WTC11 (cell line): ENCODE measurements around the gene GATA6. TPM values are rescaled to one million over a fixed set of nuclear protein-coding genes. Genes with fewer than 3 reads are reported as not detected.

Experiments used
- ATAC-seq: fragments of 200-7000 bp; cut with Tn5 transposase; 2 replicates; pipeline ENCODE4 v1.10.0; 2021; ENCODE audit warnings: mild to moderate bottlenecking, moderate library complexity
- CTCF ChIA-PET: fragments of 300-600 bp; sonication (Branson Sonifier 250); formaldehyde crosslinking; loops from one replicate; lab custom pipeline; 2021; ENCODE audit warnings: antibody characterized with exemption; lab: Charles Lee
- POLR2A ChIA-PET: fragments of 350-600 bp; sonication (Branson Sonifier 250); formaldehyde crosslinking; loops from one replicate; lab custom pipeline; 2021; ENCODE audit warnings: antibody characterized with exemption; lab: Charles Lee
- DNase-seq: peaks from one replicate; pipeline ENCODE4 v3.0.0; 2021; ENCODE audit warnings: low spot score
- H3K27ac Mint-ChIP-seq: 2 replicates; pipeline ENCODE4 v1.8.0; 2021; ENCODE audit warnings: mixed read lengths
- H3K27me3 Mint-ChIP-seq: 2 replicates; pipeline ENCODE4 v1.8.0; 2021; ENCODE audit warnings: low read depth, mild to moderate bottlenecking, moderate library complexity, mixed read lengths
- H3K36me3 Mint-ChIP-seq: 2 replicates; pipeline ENCODE4 v1.8.0; 2021; ENCODE audit warnings: mixed read lengths
- H3K4me1 Mint-ChIP-seq: 2 replicates; pipeline ENCODE4 v1.8.0; 2022; ENCODE audit warnings: mixed read lengths
- H3K4me3 Mint-ChIP-seq: 2 replicates; pipeline ENCODE4 v1.8.0; 2021; ENCODE audit warnings: mild to moderate bottlenecking, moderate library complexity, mixed read lengths
- H3K9me3 Mint-ChIP-seq: 2 replicates; pipeline ENCODE4 v1.8.0; 2021; ENCODE audit warnings: mixed read lengths
- FOXK1 ChIP-seq: sonication (generic); formaldehyde crosslinking; IDR thresholded peaks from 2 replicates; pipeline ENCODE4 v1.8.0; 2022; ENCODE audit warnings: mild to moderate bottlenecking, moderate library complexity, missing genetic modification reagents
- GTF2I ChIP-seq: fragments of 250-450 bp; sonication (Bioruptor Pico); conservative IDR thresholded peaks from 2 replicates; pipeline ENCODE4 v1.4.0; 2021; ENCODE audit warnings: mild to moderate bottlenecking
- NR2C2 ChIP-seq: sonication (generic); formaldehyde crosslinking; IDR thresholded peaks from 2 replicates; pipeline ENCODE4 v1.8.0; 2022; ENCODE audit warnings: mild to moderate bottlenecking, missing genetic modification reagents
- NR3C1 ChIP-seq: sonication (generic); formaldehyde crosslinking; conservative IDR thresholded peaks from 2 replicates; pipeline ENCODE4 v1.8.1; 2023; ENCODE audit warnings: low read depth, mild to moderate bottlenecking, missing genetic modification reagents
- OVOL2 ChIP-seq: fragments of 250-450 bp; sonication (Bioruptor Pico); IDR thresholded peaks from 2 replicates; pipeline ENCODE4 v1.9.0; 2021; ENCODE audit warnings: mild to moderate bottlenecking, borderline replicate concordance
- RELA ChIP-seq: sonication (generic); formaldehyde crosslinking; IDR thresholded peaks from 2 replicates; pipeline ENCODE4 v1.8.1; 2022; ENCODE audit warnings: missing genetic modification reagents, mild to moderate bottlenecking, borderline replicate concordance
- ZNF671 ChIP-seq: fragments of 250-450 bp; sonication (Bioruptor Pico); IDR thresholded peaks from 2 replicates; pipeline ENCODE4 v1.8.0; 2021; ENCODE audit warnings: mild to moderate bottlenecking
- total RNA-seq: library from RNA; stranded (reverse); gene quantifications from 3 replicates; pipeline ENCODE4 v1.2.3, GENCODE V29; 2021
- TF ChIP-seq, protein P1 (sequence below): sonication (generic); formaldehyde crosslinking; IDR thresholded peaks from 2 replicates; pipeline ENCODE4 v1.8.0; 2022; ENCODE audit warnings: missing genetic modification reagents
- TF ChIP-seq, protein P2 (sequence below): sonication (generic); formaldehyde crosslinking; IDR thresholded peaks from 2 replicates; pipeline ENCODE4 v1.8.1; 2022; ENCODE audit warnings: low read depth, mild to moderate bottlenecking, moderate library complexity, missing genetic modification reagents, borderline replicate concordance
- TF ChIP-seq, protein P3 (sequence below): sonication (generic); formaldehyde crosslinking; IDR thresholded peaks from 2 replicates; pipeline ENCODE4 v1.8.1; 2023; ENCODE audit warnings: mild to moderate bottlenecking, missing genetic modification reagents, moderate library complexity
- TF ChIP-seq, protein P4 (sequence below): sonication (generic); formaldehyde crosslinking; IDR thresholded peaks from 2 replicates; pipeline ENCODE4 v1.8.0; 2022; ENCODE audit warnings: mild to moderate bottlenecking, missing genetic modification reagents
- TF ChIP-seq, protein P5 (sequence below): sonication (generic); formaldehyde crosslinking; IDR thresholded peaks from 2 replicates; pipeline ENCODE4 v1.8.1; 2023; ENCODE audit warnings: mild to moderate bottlenecking, missing genetic modification reagents
- TF ChIP-seq, protein P6 (sequence below): sonication (generic); formaldehyde crosslinking; IDR thresholded peaks from 2 replicates; pipeline ENCODE4 v1.8.0; 2022; ENCODE audit warnings: mild to moderate bottlenecking, missing genetic modification reagents
- TF ChIP-seq, protein P7 (sequence below): sonication (generic); formaldehyde crosslinking; IDR thresholded peaks from 2 replicates; pipeline ENCODE4 v1.8.1; 2023; ENCODE audit warnings: mild to moderate bottlenecking, missing genetic modification reagents, borderline replicate concordance

The GATA6 gene
- total RNA-seq, 1 experiment from 2014 or later: 0.15 TPM

DNA sequence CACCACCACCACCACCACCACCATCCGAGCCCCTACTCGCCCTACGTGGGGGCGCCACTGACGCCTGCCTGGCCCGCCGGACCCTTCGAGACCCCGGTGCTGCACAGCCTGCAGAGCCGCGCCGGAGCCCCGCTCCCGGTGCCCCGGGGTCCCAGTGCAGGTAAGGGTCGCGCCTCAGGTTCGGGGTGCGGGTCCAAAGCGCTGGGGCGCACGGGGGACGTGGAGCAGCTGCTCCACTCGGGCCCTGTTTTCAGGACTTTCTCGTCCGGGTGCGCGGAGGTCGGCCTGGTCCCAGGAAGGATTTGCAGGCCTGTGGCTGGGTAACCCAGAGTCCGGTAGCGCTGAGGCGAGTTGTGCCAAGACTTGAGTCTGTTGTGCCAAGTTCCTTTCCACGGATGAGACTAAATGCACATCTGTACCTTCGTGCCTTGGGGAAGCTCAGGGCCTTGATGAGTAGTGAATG is 2.8 kb downstream of the GATA6 start (continued):
- TF ChIP-seq, protein P1, sequence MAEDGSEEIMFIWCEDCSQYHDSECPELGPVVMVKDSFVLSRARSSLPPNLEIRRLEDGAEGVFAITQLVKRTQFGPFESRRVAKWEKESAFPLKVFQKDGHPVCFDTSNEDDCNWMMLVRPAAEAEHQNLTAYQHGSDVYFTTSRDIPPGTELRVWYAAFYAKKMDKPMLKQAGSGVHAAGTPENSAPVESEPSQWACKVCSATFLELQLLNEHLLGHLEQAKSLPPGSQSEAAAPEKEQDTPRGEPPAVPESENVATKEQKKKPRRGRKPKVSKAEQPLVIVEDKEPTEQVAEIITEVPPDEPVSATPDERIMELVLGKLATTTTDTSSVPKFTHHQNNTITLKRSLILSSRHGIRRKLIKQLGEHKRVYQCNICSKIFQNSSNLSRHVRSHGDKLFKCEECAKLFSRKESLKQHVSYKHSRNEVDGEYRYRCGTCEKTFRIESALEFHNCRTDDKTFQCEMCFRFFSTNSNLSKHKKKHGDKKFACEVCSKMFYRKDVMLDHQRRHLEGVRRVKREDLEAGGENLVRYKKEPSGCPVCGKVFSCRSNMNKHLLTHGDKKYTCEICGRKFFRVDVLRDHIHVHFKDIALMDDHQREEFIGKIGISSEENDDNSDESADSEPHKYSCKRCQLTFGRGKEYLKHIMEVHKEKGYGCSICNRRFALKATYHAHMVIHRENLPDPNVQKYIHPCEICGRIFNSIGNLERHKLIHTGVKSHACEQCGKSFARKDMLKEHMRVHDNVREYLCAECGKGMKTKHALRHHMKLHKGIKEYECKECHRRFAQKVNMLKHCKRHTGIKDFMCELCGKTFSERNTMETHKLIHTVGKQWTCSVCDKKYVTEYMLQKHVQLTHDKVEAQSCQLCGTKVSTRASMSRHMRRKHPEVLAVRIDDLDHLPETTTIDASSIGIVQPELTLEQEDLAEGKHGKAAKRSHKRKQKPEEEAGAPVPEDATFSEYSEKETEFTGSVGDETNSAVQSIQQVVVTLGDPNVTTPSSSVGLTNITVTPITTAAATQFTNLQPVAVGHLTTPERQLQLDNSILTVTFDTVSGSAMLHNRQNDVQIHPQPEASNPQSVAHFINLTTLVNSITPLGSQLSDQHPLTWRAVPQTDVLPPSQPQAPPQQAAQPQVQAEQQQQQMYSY (CRISPR knock-in tag): no peak
- TF ChIP-seq, protein P2, sequence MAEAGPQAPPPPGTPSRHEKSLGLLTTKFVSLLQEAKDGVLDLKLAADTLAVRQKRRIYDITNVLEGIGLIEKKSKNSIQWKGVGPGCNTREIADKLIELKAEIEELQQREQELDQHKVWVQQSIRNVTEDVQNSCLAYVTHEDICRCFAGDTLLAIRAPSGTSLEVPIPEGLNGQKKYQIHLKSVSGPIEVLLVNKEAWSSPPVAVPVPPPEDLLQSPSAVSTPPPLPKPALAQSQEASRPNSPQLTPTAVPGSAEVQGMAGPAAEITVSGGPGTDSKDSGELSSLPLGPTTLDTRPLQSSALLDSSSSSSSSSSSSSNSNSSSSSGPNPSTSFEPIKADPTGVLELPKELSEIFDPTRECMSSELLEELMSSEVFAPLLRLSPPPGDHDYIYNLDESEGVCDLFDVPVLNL (CRISPR knock-in tag): no peak
- TF ChIP-seq, all 79 proteins: peak for 0

DNA sequence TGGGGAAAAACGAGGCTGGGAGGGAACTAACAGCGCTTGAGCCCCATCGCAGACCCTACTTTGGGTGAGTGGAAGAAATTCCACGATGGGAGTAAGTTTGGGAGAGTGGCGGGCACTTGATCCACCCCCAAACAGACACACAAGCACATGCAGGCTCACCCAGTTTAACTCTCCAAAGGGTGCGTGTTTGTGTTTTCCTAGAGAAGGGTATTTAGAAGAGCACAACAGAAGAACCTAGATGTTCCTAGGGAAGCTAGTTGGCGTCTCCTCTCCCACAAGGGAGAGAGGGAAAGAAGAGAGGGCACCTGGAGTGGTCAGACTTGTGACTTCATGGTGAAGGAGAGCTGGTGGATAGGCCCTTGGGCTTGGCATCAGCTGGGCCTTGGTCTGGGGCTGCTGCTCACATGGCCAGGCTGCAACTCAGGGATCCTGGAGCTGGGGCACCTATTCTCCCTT is 3.2 kb downstream of the GATA6 start:
- ChIA-PET CTCF (interaction anchor here (0.5 kb wide), 1 partner anchor 10 kb away, joined by 4 read pairs; no protein-coding TSS in a partner anchor), POLR2A (no interaction called here)
- 0 out of 2 replicates have a peak overlapping the region, but pooled peaks have one; percentile 18 for H3K4me3 Mint-ChIP-seq

DNA sequence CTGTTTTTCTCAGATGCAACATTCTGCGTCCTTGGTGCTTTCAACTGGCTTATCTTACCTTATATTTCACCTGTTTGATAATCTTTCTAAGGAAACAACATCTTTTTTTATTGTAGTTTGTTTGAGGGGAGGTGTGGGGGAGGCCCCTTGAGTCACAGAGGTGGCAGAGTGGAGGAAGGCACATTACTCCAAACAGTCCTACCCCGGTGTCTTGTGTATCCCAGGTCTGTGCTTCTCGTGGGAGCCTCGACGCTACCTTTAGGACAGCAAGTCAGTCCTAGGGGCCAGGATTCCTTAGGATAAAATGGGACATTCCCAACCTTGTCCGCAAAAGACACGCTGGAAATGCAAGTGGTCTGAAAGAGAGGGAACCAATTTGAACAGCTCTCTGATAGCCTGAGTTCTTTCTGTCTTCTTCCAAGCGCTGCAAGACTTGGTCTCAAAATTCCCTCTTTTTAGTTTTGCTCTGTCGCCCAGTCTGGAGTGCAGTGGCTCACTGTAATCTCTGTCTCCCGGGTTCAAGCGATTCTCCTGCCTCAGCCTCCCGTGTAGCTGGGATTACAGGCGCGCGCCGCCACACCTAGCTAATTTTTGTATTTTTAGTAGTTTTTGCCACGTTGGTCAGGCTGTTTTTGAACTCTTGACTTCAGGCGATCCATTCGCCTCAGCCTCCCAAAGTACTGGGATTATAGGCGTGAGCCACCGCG is 4.0 kb downstream of the GATA6 start:
- no peaks in the 10 kb centered on the region for H3K9me3 Mint-ChIP-seq
- CTCF ChIA-PET: no interaction called here
- no peak for ATAC-seq
- H3K36me3 Mint-ChIP-seq: no peaks in the 10 kb centered on the region
- DNase-seq: no peak
- H3K27ac Mint-ChIP-seq: no peak overlapping the region
- 0 out of 2 replicates have a peak overlapping the region, but pooled peaks have one; percentile 24 for H3K4me3 Mint-ChIP-seq
- POLR2A ChIA-PET: no interaction called here
- H3K4me1 Mint-ChIP-seq: peaks cover 30% of the 10 kb centered on the region
- H3K27me3 Mint-ChIP-seq: peaks cover 94% of the 10 kb centered on the region
- TF ChIP-seq OVOL2 (no peak), NR2C2 (CRISPR knock-in tag) (no peak), ZNF671 (CRISPR knock-in tag) (no peak)
- TF ChIP-seq, protein P3, sequence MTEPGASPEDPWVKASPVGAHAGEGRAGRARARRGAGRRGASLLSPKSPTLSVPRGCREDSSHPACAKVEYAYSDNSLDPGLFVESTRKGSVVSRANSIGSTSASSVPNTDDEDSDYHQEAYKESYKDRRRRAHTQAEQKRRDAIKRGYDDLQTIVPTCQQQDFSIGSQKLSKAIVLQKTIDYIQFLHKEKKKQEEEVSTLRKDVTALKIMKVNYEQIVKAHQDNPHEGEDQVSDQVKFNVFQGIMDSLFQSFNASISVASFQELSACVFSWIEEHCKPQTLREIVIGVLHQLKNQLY (CRISPR knock-in tag): no peak
- TF ChIP-seq, protein P4, sequence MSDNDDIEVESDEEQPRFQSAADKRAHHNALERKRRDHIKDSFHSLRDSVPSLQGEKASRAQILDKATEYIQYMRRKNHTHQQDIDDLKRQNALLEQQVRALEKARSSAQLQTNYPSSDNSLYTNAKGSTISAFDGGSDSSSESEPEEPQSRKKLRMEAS (CRISPR knock-in tag): no peak
- TF ChIP-seq, protein P5, sequence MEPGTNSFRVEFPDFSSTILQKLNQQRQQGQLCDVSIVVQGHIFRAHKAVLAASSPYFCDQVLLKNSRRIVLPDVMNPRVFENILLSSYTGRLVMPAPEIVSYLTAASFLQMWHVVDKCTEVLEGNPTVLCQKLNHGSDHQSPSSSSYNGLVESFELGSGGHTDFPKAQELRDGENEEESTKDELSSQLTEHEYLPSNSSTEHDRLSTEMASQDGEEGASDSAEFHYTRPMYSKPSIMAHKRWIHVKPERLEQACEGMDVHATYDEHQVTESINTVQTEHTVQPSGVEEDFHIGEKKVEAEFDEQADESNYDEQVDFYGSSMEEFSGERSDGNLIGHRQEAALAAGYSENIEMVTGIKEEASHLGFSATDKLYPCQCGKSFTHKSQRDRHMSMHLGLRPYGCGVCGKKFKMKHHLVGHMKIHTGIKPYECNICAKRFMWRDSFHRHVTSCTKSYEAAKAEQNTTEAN (CRISPR knock-in tag): no peak
- TF ChIP-seq, protein P6, sequence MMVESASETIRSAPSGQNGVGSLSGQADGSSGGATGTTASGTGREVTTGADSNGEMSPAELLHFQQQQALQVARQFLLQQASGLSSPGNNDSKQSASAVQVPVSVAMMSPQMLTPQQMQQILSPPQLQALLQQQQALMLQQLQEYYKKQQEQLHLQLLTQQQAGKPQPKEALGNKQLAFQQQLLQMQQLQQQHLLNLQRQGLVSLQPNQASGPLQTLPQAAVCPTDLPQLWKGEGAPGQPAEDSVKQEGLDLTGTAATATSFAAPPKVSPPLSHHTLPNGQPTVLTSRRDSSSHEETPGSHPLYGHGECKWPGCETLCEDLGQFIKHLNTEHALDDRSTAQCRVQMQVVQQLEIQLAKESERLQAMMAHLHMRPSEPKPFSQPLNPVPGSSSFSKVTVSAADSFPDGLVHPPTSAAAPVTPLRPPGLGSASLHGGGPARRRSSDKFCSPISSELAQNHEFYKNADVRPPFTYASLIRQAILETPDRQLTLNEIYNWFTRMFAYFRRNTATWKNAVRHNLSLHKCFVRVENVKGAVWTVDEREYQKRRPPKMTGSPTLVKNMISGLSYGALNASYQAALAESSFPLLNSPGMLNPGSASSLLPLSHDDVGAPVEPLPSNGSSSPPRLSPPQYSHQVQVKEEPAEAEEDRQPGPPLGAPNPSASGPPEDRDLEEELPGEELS (CRISPR knock-in tag): no peak

More for the DNA sequence above, 3.2 kb downstream of the GATA6 start:
- TF ChIP-seq NR3C1 (CRISPR knock-in tag) (no peak), NR2C2 (CRISPR knock-in tag) (no peak), GTF2I (CRISPR knock-in tag) (no peak), FOXK1 (CRISPR knock-in tag) (no peak), RELA (CRISPR knock-in tag) (no peak)
- TF ChIP-seq, protein P7, sequence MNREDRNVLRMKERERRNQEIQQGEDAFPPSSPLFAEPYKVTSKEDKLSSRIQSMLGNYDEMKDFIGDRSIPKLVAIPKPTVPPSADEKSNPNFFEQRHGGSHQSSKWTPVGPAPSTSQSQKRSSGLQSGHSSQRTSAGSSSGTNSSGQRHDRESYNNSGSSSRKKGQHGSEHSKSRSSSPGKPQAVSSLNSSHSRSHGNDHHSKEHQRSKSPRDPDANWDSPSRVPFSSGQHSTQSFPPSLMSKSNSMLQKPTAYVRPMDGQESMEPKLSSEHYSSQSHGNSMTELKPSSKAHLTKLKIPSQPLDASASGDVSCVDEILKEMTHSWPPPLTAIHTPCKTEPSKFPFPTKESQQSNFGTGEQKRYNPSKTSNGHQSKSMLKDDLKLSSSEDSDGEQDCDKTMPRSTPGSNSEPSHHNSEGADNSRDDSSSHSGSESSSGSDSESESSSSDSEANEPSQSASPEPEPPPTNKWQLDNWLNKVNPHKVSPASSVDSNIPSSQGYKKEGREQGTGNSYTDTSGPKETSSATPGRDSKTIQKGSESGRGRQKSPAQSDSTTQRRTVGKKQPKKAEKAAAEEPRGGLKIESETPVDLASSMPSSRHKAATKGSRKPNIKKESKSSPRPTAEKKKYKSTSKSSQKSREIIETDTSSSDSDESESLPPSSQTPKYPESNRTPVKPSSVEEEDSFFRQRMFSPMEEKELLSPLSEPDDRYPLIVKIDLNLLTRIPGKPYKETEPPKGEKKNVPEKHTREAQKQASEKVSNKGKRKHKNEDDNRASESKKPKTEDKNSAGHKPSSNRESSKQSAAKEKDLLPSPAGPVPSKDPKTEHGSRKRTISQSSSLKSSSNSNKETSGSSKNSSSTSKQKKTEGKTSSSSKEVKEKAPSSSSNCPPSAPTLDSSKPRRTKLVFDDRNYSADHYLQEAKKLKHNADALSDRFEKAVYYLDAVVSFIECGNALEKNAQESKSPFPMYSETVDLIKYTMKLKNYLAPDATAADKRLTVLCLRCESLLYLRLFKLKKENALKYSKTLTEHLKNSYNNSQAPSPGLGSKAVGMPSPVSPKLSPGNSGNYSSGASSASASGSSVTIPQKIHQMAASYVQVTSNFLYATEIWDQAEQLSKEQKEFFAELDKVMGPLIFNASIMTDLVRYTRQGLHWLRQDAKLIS (CRISPR knock-in tag): no peak
- TF ChIP-seq, protein P5 (CRISPR knock-in tag): no peak
- DNase-seq (no peak), ATAC-seq (no peak)
- H3K27ac Mint-ChIP-seq: no peak overlapping the region
- peaks cover 33% of the 10 kb centered on the region for H3K4me1 Mint-ChIP-seq
- no peaks in the 10 kb centered on the region for H3K9me3 Mint-ChIP-seq
- peaks cover 94% of the 10 kb centered on the region for H3K27me3 Mint-ChIP-seq
- no peaks in the 10 kb centered on the region for H3K36me3 Mint-ChIP-seq
